ENCODE data around the gene SLC24A3. TPM values are rescaled to one million over a fixed set of nuclear protein-coding genes. Genes with fewer than 3 reads are reported as not detected.

The SLC24A3 gene
- total RNA-seq, 4 donors from 2014 or later = 1.6 to 38.8 (median 3.7) TPM

- Histone ChIP-seq H3K36me3 (no peaks in the 10 kb centered on the region), H3K4me3 (no peak overlapping the region), H3K27me3 (no peaks in the 10 kb centered on the region), H3K27ac (no peak overlapping the region), H3K4me1 (no peaks in the 10 kb centered on the region), H3K9me3 (no peaks in the 10 kb centered on the region)
- TF ChIP-seq, protein P1, sequence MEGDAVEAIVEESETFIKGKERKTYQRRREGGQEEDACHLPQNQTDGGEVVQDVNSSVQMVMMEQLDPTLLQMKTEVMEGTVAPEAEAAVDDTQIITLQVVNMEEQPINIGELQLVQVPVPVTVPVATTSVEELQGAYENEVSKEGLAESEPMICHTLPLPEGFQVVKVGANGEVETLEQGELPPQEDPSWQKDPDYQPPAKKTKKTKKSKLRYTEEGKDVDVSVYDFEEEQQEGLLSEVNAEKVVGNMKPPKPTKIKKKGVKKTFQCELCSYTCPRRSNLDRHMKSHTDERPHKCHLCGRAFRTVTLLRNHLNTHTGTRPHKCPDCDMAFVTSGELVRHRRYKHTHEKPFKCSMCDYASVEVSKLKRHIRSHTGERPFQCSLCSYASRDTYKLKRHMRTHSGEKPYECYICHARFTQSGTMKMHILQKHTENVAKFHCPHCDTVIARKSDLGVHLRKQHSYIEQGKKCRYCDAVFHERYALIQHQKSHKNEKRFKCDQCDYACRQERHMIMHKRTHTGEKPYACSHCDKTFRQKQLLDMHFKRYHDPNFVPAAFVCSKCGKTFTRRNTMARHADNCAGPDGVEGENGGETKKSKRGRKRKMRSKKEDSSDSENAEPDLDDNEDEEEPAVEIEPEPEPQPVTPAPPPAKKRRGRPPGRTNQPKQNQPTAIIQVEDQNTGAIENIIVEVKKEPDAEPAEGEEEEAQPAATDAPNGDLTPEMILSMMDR (IDR thresholded peaks at IDR 0.05) = no peak
- TF ChIP-seq POLR2A (IDR thresholded peaks at IDR 0.05) = no peak
- DNase-seq = no peak
Observed at GRCh38 chr20:19768325-19768842, 555.9 kb downstream of the SLC24A3 start.

GRCh38 chr20:19769507-19769906 lies 557.1 kb downstream of the SLC24A3 start:
- H3K4me1 ChIP-seq = no peaks in the 10 kb centered on the region
- H3K27me3 ChIP-seq = no peaks in the 10 kb centered on the region
- H3K9me3 ChIP-seq = no peaks in the 10 kb centered on the region
- H3K36me3 ChIP-seq = no peaks in the 10 kb centered on the region
- no peak overlapping the region for H3K4me3 ChIP-seq
- no peak overlapping the region for H3K27ac ChIP-seq
- DNase-seq = no peak
- no peak for TF ChIP-seq POLR2A (IDR thresholded peaks at IDR 0.05)
- TF ChIP-seq, protein P1 (IDR thresholded peaks at IDR 0.05) = no peak

DNA sequence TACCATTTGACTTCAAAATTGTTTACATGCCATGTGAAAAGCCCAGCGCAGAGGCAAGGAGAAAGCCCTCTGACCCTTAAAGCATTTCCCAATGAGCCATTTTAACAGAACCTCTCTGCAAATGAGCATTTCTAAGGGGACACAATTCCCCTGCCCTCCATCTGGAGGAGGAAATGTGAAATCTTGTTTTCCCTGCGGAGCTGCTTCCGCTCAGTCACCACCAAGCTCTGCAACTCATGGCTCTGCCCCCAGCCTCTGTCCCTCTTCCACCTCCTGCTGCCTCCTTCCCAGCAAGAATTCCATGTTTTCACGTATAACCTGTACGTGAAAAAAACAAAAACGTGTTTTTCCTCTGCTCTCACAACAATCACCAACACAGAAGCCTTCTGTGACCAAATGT lies 557.9 kb downstream of the SLC24A3 start:
- no peaks in the 10 kb centered on the region for H3K27me3 ChIP-seq
- TF ChIP-seq, protein P1 (IDR thresholded peaks at IDR 0.05) = no peak
- TF ChIP-seq POLR2A (IDR thresholded peaks at IDR 0.05) = no peak
- H3K4me3 ChIP-seq = no peak overlapping the region
- H3K27ac ChIP-seq = no peak overlapping the region
- H3K4me1 ChIP-seq = peaks cover 0 to 6% (median 0%) of the 10 kb centered on the region in 4 donors
- H3K9me3 ChIP-seq = no peaks in the 10 kb centered on the region
- H3K36me3 ChIP-seq = no peaks in the 10 kb centered on the region
- DNase-seq = no peak

- peaks cover 0 to 11% (median 0%) of the 10 kb centered on the region in 4 donors for H3K4me1 ChIP-seq
- H3K9me3 ChIP-seq = no peaks in the 10 kb centered on the region
- no peaks in the 10 kb centered on the region for H3K36me3 ChIP-seq
- no peak overlapping the region for H3K4me3 ChIP-seq
- no peaks in the 10 kb centered on the region for H3K27me3 ChIP-seq
- TF ChIP-seq POLR2A (IDR thresholded peaks at IDR 0.05) = no peak
- TF ChIP-seq, protein P1 (IDR thresholded peaks at IDR 0.05) = no peak
- H3K27ac ChIP-seq = no peak overlapping the region
- no peak for DNase-seq
Observed at GRCh38 chr20:19771031-19771430, 558.6 kb downstream of the SLC24A3 start.
